Measurements from ENCODE around the gene SLC17A4. TPM values are rescaled to one million over a fixed set of nuclear protein-coding genes. Genes with fewer than 3 reads are reported as not detected.

SLC17A4 gene
- total RNA-seq, 1 experiment from 2014 or later: not detected

DNA sequence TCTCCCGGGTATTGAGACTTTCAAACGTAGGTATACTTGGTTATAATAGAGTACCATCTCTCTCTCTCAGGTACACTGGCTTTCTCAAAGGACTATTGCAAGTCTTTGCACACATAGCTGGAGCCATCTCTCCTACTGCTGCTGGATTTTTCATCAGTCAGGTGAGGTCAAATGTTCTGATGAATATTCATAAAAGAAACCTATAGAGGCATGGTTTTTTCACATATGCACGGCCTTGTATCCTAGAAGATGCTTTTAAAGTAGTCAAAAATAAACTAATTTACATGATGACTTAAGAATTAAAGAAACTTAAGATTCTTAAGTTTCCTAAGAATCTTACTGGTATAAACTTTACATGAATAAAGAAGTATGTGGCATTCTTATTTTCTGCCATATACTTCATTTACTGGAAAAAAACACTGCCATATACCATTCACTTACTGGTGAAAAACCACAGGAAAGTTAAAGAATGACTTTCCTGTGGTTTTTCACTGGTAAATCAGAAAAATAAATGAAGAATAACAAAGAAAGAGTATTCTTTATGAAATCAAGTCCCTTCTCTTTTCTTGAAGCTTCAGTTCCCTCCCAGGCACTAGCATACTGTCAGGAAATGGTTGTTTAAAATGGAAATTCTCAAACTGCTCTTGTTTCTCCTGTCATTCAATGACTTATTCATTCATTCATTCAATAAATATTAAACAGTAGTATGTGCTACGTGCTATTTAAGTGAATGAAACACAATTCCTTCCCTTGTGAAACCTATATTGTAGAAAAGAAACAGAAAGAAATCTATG, 23.5 kb downstream of the SLC17A4 start:
- no peaks in the 10 kb centered on the region for H3K9me2 ChIP-seq (replicated peaks; ENCODE audit: low read length)
- TF ChIP-seq EZH2phosphoT487 (IDR thresholded peaks at IDR 0.05; ENCODE audit: borderline replicate concordance, low read length) (no peak), EZH2 (IDR thresholded peaks at IDR 0.05; ENCODE audit: low read length, unreplicated experiment) (no peak)
- TF ChIP-seq, protein P1, sequence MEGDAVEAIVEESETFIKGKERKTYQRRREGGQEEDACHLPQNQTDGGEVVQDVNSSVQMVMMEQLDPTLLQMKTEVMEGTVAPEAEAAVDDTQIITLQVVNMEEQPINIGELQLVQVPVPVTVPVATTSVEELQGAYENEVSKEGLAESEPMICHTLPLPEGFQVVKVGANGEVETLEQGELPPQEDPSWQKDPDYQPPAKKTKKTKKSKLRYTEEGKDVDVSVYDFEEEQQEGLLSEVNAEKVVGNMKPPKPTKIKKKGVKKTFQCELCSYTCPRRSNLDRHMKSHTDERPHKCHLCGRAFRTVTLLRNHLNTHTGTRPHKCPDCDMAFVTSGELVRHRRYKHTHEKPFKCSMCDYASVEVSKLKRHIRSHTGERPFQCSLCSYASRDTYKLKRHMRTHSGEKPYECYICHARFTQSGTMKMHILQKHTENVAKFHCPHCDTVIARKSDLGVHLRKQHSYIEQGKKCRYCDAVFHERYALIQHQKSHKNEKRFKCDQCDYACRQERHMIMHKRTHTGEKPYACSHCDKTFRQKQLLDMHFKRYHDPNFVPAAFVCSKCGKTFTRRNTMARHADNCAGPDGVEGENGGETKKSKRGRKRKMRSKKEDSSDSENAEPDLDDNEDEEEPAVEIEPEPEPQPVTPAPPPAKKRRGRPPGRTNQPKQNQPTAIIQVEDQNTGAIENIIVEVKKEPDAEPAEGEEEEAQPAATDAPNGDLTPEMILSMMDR (conservative IDR thresholded peaks at IDR 0.05; ENCODE audit: low read depth, low read length): no peak
- H3K36me3 ChIP-seq (ENCODE audit: low read depth, low read length): no peaks in the 10 kb centered on the region
- H4K20me1 ChIP-seq (ENCODE audit: low read length): no peaks in the 10 kb centered on the region
- H3K79me2 ChIP-seq (ENCODE audit: low read length): no peaks in the 10 kb centered on the region
- no peak overlapping the region for H2AFZ ChIP-seq (ENCODE audit: low read length)
- H3K9ac ChIP-seq (ENCODE audit: low read length): no peak overlapping the region
- ChIA-PET CTCF (no interaction called here), POLR2A (ENCODE audit: unreplicated experiment) (no interaction called here)
- H3K27me3 ChIP-seq (ENCODE audit: low read length): peaks cover 65% of the 10 kb centered on the region
- no peaks in the 10 kb centered on the region for H3F3A ChIP-seq (ENCODE audit: low read length, unreplicated experiment)
- no peaks in the 10 kb centered on the region for H3K4me1 ChIP-seq (ENCODE audit: insufficient read depth, low read length)
- no TSS peak for BruUV-seq (replicated peaks)
- DNase-seq (no peak), ATAC-seq (no peak)
- intact Hi-C loops (cut with micrococcal nuclease): no loop called here
- H3K27ac ChIP-seq (ENCODE audit: low read length): no peak overlapping the region
- H3K4me2 ChIP-seq (ENCODE audit: low read length): no peak overlapping the region
- H3K4me3 ChIP-seq (ENCODE audit: low read length): no peak overlapping the region
- H3K9me3 ChIP-seq (ENCODE audit: low read length): no peaks in the 10 kb centered on the region

DNA sequence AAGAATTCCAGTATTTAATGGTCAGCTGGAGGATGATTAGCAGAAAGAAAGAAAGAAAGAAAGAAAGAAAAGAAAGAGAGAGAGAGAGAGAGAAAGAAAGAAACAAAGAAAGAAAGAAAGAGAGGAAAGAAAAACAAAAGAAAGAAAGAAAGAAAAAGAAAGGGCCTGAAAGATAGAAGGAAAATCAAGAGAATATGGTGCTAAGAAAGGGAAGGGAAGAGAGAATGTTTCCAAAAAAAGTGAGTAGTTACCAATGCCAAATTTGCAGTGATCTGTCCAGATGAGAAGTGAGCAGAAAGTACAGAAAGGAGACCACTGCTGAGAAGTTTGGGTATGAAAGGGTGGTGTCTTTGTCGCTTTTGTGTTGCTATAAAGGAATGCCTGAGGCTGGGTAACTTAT, 26.6 kb downstream of the SLC17A4 start:
- ChIA-PET CTCF (no interaction called here), POLR2A (ENCODE audit: unreplicated experiment) (no interaction called here)
- Histone ChIP-seq H3K79me2 (ENCODE audit: low read length) (no peaks in the 10 kb centered on the region), H3F3A (ENCODE audit: low read length, unreplicated experiment) (no peaks in the 10 kb centered on the region), H4K20me1 (ENCODE audit: low read length) (no peaks in the 10 kb centered on the region), H3K36me3 (ENCODE audit: low read depth, low read length) (no peaks in the 10 kb centered on the region), H3K27me3 (ENCODE audit: low read length) (peaks cover 48% of the 10 kb centered on the region), H2AFZ (ENCODE audit: low read length) (no peak overlapping the region), H3K9me2 (replicated peaks; ENCODE audit: low read length) (no peaks in the 10 kb centered on the region), H3K4me1 (ENCODE audit: insufficient read depth, low read length) (no peaks in the 10 kb centered on the region), H3K4me3 (ENCODE audit: low read length) (no peak overlapping the region), H3K9me3 (ENCODE audit: low read length) (no peaks in the 10 kb centered on the region), H3K9ac (ENCODE audit: low read length) (no peak overlapping the region), H3K27ac (ENCODE audit: low read length) (no peak overlapping the region), H3K4me2 (ENCODE audit: low read length) (no peak overlapping the region)
- DNase-seq (no peak), ATAC-seq (no peak)
- intact Hi-C loops (cut with micrococcal nuclease): no loop called here
- no TSS peak for BruUV-seq (replicated peaks)
- TF ChIP-seq EZH2phosphoT487 (IDR thresholded peaks at IDR 0.05; ENCODE audit: borderline replicate concordance, low read length): no peak
- TF ChIP-seq, protein P1 (conservative IDR thresholded peaks at IDR 0.05; ENCODE audit: low read depth, low read length): no peak
- no peak for TF ChIP-seq EZH2 (IDR thresholded peaks at IDR 0.05; ENCODE audit: low read length, unreplicated experiment)

GRCh38 chr6:25787428-25787827, 32.9 kb downstream of the SLC17A4 start:
- H3K9ac ChIP-seq (ENCODE audit: low read length): no peak overlapping the region
- TF ChIP-seq EZH2 (IDR thresholded peaks at IDR 0.05; ENCODE audit: low read length, unreplicated experiment) (no peak), EZH2phosphoT487 (IDR thresholded peaks at IDR 0.05; ENCODE audit: borderline replicate concordance, low read length) (no peak)
- TF ChIP-seq, protein P1 (conservative IDR thresholded peaks at IDR 0.05; ENCODE audit: low read depth, low read length): no peak
- CTCF ChIA-PET: no interaction called here
- intact Hi-C loops (cut with micrococcal nuclease): no loop called here
- no peaks in the 10 kb centered on the region for H3K9me2 ChIP-seq (replicated peaks; ENCODE audit: low read length)
- BruUV-seq (replicated peaks): no TSS peak
- H3K27me3 ChIP-seq (ENCODE audit: low read length): peaks cover 13% of the 10 kb centered on the region; the same call in 1 of the 2 replicates
- H3K36me3 ChIP-seq (ENCODE audit: low read depth, low read length): no peaks in the 10 kb centered on the region
- H3K9me3 ChIP-seq (ENCODE audit: low read length): no peaks in the 10 kb centered on the region
- POLR2A ChIA-PET (ENCODE audit: unreplicated experiment): no interaction called here
- no peak overlapping the region for H2AFZ ChIP-seq (ENCODE audit: low read length)
- H3K27ac ChIP-seq (ENCODE audit: low read length): no peak overlapping the region
- H3F3A ChIP-seq (ENCODE audit: low read length, unreplicated experiment): no peaks in the 10 kb centered on the region
- DNase-seq: no peak
- no peaks in the 10 kb centered on the region for H3K4me1 ChIP-seq (ENCODE audit: insufficient read depth, low read length)
- H3K79me2 ChIP-seq (ENCODE audit: low read length): no peaks in the 10 kb centered on the region
- H3K4me2 ChIP-seq (ENCODE audit: low read length): no peak overlapping the region
- no peak for ATAC-seq
- H3K4me3 ChIP-seq (ENCODE audit: low read length): no peak overlapping the region
- H4K20me1 ChIP-seq (ENCODE audit: low read length): no peaks in the 10 kb centered on the region

Measured in PC-3 (cell line).